Transverse colon (tissue), 4 donors: ENCODE data around the gene FUT9.

Source experiments
- EP300 ChIP-seq: sonication (generic); formaldehyde crosslinking; IDR thresholded peaks from one replicate; pipeline ENCODE4 v1.6.1; 2017; ENCODE audit warnings: antibody characterized with exemption, low read depth
- POLR2A ChIP-seq: fragments of 450-650 bp; IDR thresholded peaks from one replicate; pipeline ENCODE4 v1.6.1; 2016; ENCODE audit warnings: antibody characterized with exemption, mild to moderate bottlenecking, moderate library complexity
- POLR2AphosphoS5 ChIP-seq, 3 donors: sonication (generic); formaldehyde crosslinking; IDR thresholded peaks; one replicate each; pipeline ENCODE4 v1.6.1; 2016; ENCODE audit warnings: antibody characterized with exemption in 3 of 3
- TF ChIP-seq, protein P1 (sequence below), 5 experiments: fragments of 200-600 bp in 3 of 5; fragments of 450-650 bp in 2 of 5; sonication (generic) in 3 of 5; IDR thresholded peaks; 1 replicate in 2 of 5; 2 replicates in 3 of 5; pipeline ENCODE4 v1.5.1; 2016 to 2017; ENCODE audit warnings: antibody characterized with exemption in 5 of 5, inconsistent platforms in 3 of 5, mild to moderate bottlenecking in 2 of 5, moderate library complexity in 1 of 5

DNA sequence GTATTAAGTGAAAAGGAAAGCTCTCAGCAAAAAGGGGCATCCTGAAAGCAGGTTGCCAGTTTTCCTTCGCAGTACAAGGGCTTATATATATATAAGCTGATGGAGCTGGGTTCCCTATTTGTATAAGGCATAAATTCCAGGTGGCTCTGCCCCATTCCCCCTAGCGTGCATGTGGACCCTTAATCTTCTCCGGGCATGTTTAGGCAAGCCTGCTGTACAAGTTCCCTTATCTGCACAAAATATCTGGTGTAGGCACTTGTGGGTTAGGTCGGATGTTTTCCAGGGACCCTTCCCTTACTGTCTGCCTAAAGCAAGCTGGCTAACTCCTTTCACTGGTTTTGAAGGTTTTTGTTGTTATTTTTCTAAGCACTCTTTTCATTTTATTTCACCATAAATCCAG lies 140.7 kb downstream of the FUT9 start:
- TF ChIP-seq, protein P1, sequence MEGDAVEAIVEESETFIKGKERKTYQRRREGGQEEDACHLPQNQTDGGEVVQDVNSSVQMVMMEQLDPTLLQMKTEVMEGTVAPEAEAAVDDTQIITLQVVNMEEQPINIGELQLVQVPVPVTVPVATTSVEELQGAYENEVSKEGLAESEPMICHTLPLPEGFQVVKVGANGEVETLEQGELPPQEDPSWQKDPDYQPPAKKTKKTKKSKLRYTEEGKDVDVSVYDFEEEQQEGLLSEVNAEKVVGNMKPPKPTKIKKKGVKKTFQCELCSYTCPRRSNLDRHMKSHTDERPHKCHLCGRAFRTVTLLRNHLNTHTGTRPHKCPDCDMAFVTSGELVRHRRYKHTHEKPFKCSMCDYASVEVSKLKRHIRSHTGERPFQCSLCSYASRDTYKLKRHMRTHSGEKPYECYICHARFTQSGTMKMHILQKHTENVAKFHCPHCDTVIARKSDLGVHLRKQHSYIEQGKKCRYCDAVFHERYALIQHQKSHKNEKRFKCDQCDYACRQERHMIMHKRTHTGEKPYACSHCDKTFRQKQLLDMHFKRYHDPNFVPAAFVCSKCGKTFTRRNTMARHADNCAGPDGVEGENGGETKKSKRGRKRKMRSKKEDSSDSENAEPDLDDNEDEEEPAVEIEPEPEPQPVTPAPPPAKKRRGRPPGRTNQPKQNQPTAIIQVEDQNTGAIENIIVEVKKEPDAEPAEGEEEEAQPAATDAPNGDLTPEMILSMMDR (IDR thresholded peaks at IDR 0.05), result no peak
- TF ChIP-seq POLR2A (no peak), EP300 (no peak), POLR2AphosphoS5 (IDR thresholded peaks at IDR 0.05) (no peak)
